Forelimb muscle (tissue), 1 donor: ENCODE results near the gene JAK3. TPM values are rescaled to one million over a fixed set of nuclear protein-coding genes. Genes with fewer than 3 reads are reported as not detected.

Experiments used
- DNase-seq: peaks from one replicate; pipeline ENCODE4 v3.0.0-alpha.2; 2013; ENCODE audit warnings: low read depth
- polyA plus RNA-seq: library from polyadenylated mRNA; unstranded; fragments of 120-200 nt; gene quantifications from one replicate; pipeline ENCODE4 v1.2.1, GENCODE V29; 2013; ENCODE audit not compliant: insufficient read length

The JAK3 gene
- polyA plus RNA-seq, 1 donor: 1.9 TPM

DNA sequence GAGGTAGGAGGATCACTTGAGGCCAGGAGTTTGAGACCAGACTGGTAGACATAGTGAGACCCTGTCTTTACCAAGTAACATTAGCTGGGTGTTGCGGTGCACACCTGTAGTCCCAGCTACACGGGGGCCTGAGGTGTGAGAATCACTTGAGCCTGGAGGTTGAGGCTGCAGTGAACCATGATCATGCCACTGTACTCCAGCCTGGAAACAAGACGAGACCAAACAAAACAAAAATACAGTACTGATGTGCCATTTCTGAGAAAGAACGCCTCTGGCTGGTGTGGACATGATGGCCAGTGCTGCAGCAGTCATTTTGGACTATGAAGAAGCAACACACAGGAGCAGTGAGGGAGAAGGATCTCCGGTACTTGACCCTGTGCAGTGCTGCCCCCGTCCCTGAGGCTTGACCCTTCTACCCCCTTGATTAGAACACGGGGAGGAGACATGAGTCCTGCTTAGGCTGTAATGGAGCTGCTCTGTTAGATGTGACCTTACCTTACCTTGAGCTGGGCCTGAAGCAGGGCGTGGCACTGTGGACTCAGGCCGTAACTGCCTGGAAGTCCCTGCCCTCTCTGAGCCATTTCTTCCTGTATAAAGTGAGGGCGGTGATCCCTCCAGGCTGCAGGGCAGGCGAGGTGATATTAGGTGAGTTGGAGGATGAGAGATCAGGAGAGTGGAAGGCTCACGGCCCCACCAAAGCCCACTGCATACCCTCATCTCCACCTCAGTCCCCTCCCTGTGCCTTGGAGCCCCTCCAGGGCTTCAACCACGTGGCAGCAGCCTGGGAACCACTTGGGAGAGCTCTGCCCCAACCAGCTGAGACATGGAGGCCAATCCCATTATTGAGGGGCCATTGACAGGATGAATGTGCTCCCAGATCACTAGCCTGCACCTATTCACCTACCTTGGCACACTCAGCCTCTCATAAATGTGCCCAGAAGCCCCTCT lies 17.9 kb upstream of the JAK3 start:
- no peak for DNase-seq

DNA sequence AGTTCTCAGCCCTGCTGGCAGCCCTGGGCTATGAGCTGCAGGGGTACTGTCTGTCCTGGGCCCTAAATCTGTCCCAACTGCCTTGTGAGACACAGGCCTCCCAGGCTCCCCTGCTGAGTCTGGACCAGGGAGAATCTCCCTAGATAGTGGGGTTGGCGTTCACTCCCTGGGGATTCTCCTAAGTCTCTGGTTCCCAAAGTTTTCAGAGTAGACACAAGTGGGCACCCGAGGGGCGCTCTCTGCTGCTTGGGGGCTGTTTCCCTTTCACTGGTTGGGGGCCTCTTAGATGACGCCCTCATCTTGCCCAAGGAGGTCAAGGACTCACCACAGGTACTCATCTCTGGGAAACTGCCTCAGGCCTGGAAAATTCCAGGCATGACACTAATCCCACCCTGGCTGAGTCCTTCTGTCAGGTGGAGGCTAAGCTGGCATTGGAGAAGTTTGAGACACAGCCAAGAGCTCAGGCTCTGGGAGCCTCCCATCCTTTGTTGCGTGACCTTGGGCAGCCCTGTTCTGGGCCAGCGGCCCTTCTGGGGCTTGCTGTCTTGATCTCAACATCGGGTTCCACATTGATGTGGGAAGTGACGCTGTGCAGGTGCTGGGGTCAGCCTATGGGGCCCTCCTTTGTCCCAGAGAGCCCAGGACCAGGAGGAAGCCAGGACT lies 15.9 kb upstream of the JAK3 start:
- DNase-seq: no peak

DNA sequence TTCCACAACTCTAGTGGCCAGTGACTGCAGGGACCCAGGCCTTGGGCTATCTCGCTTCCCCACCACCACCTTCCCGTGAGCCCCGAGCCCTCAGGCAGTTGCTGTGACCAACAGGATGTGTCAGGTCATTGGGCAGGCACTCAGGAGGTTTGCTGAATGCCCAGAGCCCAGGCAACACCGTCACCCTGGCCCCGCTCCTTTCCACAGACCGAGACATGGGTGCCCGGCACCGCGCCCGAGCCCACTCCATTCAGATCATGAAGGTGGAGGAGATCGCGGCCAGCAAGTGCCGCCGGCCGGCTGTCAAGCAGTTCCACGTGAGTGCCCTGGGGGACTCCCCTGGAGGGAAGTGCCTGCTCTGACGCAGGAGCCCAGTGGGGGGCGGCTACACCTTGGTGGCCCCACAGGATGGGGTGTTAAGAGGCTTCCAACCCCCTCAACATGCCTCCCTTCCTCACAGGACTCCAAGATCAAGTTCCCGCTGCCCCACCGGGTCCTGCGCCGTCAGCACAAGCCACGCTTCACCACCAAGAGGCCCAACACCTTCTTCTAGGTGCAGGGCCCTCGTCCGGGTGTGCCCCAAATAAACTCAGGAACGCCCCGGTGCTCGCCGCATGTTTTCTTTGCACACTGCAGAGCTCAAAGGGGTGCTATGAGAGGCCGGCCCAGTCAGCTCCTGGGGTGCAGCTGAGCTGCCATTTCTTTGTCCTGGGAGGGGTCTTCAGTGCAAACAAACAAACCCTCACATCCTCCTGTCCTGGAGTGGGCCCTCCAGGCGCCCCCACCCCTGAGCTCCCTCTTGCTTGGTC lies 15.1 kb upstream of the JAK3 start:
- no peak for DNase-seq

DNA sequence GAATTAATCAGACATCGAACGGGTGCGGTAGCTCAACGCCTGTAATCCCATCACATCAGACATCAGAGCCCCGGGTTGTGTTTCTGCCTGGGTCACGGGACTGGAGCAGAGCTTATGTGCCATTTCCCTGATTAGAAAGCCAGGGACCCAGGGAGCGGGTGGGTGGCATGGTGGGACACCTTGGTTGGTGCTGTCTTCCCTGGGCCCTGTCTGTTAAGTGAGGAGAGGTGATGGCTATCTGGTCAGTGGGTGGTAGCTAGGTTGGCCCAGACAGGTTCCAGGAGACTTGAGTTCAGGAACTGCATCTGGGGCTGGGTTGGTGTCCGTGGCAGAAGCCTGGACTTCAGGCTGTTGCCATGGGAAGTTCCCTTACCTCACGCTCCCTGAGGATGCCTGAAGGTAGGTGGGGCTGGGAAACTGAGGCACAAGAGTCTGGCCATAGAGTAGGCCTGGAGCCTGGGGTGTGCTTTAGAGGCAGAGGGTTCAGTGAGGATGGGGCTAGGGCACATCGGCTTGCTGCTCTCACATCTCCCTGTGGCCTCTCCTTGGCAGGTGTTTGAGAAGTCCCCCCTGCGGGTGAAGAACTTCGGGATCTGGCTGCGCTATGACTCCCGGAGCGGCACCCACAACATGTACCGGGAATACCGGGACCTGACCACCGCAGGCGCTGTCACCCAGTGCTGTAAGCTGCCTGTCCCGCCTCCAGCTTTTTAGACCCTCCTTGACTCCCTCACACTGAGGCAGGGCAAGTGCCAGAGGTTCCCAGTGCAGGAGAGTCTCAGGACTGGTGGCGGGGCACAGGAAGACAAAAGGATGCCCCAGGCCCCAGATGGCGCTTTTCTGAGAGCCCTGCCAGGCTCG lies 14.0 kb upstream of the JAK3 start:
- DNase-seq: no peak

DNA sequence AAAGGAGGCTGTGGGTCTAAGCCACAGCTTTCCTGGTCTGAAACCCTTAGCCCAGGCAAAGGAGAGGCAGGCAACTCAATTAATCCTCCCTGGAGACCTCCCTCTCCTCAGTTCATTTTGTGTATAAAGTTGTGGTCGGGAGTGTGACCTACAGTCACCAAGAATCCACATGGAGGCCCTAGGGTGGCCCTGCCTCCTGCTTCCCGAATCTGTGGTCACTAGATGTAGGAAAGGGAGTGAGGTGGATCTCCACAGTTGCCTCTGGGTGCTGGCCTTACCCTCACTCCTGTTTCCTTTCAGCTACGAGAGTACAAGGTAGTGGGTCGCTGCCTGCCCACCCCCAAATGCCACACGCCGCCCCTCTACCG lies 13.2 kb upstream of the JAK3 start:
- DNase-seq: no peak

DNA sequence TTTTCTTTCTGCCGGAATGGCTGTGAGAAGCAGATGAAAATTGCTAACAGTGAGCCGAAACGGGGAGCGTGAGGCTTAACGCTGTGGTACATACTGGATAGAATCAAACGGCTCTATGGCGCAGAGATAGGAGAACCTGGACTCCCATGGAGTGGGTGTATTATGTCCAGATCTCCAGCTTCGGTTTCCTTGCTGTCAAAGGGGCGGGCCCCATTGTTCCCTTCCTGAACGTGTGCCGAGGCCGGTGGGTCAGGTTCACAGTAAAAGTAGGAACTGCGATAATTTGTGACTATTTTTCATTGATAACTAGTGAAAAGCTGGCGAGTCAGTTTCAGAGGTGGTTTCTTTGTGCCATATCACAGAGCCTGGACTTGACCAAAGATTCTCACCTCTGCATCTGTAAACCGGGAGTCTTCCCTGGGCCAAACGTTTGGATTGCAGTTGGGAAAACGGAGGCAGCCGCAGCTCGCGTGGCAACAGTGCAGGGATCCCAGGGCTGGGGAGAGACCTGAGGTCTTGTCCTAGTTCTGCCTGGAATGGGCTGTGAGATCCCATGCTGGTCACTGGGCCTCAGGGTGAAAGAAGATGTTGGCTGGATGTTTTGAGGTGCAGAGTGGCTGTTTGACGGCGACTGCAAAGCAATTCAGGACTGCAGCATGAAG lies 12.7 kb upstream of the JAK3 start:
- DNase-seq: no peak

DNA sequence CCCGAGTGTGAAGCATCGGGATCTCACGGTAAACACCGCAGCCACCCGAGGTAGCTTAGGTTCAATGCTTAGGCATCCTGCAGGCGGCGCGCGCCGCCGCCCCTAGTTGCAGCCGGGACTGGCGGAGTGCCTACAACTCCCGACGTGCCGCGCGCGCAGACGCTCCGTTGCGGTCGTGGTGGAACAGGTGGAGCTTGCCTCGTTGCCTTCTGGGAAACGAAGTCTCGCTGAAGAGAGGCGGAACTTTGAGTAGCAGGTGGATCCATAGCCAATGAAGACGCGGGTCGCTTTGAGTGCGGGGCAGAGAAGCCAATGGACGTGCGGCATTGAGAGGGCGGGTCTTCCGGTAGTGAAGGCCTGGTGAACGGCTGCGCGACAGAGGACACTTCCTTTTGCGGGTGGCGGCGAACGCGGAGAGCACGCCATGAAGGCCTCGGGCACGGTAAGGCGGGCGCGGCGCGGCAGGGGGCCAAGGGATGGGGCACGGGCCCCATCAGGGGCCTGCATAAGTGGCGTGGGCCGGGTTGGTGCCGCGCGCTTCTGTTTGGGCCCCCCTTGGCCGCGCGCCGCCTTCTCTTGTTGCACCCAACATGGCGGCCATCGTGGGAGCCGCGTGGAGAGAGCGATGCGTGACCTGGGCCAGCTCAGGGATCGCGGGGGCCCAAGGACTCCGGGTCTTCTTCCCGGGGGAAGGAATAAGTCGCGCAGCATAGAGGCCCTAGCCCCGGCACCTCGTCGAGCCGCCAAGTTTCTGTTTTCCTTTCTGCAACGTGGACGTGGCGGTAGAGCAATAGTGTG lies 11.9 kb upstream of the JAK3 start, which contains the start of gene RPL18A:
Gene RPL18A (plus strand): TSS at position 378 of the 798 bp plus-strand sequence. CDS start 47 bp downstream, at position 425.
- DNase-seq: peak; percentile 99

DNA sequence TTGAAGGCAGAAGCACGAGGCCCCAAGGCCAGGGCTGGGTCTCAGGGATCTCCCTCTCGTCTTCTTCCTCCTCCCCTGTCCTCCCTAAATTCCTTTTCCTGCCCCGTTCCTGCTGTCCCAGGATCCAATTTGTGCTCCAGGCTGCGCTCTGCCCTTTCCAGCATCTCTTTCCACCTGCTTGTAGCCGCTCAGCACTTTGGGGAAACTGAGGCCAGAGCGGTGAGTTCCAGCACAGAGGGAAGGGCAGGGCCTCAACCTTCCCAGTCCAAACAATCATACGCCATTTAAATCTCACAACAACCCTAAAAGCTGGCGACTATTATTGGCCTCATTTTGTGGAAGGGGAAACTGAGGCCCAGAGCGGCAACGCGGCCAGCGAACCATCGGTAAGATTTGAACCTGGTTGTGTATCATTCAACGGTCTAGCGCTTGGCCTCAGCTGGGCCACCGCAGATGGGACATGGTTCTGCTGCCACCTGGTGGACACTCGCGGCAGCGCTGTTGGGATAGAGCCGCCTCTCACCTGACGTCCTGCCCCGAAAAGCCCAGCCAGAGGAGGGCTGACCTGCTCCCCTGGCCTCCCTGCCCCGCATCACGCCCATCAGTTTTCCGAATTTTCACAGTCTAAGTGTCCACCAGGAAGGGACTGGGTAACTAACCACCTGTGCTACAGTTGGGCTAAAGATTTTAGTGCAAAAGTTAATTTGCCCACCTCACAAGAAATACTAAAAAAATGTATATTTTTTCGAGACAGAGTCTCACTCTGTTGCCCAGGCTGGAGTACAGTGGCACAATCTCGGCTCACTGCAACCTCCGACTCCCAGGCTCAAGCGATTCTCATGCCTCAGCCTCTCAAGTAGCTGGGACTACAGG lies 7.7 kb upstream of the JAK3 start:
- DNase-seq: peak; percentile 50

DNA sequence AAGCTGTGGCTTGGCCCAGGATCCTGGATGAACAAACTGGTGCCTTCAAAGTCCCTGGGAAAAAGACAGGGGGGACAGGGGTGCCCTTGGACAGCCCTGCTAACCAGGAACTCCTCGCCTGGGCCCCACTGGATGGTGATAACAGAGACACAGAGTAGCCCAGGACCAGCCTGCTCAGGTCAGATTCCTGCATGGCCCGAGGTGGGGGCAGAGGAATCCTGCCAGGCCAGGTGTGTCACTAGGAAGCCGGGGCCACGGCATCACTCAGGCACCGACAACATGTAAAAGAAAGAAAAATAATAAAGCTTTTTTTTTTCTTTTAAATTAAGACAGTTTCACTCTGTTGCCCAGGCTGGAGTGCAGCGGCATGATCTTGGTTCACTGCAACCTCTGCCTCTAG lies 6.3 kb upstream of the JAK3 start:
- no peak for DNase-seq

DNA sequence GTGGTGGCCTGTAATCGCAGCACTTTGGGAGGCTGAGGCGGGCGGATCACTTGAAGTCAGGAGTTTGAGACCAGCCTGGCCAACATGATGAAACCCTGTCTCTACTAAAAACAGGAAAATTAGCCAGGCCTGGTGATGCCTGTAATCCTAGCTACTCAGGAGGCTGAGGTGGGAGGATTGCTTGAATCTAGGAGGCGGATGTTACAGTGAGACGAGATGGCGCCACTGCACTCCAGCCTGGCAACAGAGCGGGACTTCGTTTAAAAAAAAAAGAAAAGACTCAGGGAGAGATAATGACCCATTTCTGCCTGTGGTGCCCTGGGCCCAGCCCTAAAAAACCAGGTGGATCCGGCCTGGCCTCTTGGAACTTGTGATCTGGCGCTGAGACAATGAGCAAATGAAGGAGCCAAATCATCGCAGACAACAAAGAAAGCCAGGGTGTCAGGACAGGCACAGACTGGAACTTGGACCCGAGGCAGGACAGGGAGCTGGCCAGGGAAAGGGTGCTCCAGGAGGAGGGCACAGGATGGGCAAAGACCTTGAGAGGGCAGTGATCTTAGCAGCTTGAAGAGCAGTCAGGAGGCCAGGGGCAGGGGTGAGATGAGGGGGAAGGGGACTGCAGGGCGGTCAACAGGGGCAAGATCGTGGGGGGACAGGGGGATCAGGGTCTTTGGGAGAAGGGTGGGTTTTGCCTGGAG lies 962 bp upstream of the JAK3 start:
- DNase-seq: no peak

DNA sequence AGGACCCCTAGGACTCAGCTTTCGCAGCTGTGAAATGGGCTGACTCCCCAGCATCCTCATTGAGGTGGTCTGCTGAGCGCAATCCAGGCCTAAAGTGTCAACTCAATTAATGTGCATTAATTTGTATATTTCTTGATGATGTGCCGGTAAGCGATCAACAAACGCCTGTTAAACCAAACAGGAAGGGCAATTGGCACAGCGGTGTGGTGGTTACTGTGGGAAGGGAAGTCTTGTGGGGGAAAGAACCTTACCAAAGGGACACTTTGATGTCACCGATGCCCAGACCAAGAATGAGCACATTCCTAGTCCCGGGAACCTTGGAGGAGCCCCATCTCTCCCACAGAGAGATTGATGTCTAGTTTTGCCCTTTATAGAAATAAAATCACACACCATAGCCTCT lies 1.6 kb downstream of the JAK3 start:
- no peak for DNase-seq

DNA sequence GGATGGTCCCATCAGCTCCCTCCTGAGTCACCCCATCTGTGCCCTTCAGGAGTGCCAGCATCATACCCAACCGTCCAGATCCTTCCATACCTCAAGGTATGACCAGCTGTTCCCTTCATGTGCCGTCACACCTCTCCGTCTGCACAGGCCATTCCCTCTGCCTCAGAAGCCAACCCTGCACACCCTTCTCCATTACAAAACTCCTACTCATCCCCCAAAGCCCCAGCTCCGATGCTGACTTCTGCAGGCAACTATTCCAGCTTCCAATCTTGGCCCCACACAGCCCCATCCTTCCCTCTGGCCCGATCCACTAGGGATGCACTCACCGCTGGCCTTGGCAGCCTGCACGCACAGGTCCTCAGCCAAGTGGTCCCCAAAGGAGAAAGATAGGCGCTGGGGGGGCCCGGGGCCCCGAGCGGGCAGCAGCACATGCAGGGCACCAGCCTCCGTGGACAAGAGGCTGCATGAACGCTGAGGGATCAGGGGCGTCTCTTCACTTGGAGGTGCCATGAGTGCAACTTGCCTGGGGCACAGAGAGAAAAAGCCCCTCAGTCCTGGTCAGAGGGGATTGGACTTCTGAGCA lies 3.8 kb downstream of the JAK3 start:
- DNase-seq: no peak

DNA sequence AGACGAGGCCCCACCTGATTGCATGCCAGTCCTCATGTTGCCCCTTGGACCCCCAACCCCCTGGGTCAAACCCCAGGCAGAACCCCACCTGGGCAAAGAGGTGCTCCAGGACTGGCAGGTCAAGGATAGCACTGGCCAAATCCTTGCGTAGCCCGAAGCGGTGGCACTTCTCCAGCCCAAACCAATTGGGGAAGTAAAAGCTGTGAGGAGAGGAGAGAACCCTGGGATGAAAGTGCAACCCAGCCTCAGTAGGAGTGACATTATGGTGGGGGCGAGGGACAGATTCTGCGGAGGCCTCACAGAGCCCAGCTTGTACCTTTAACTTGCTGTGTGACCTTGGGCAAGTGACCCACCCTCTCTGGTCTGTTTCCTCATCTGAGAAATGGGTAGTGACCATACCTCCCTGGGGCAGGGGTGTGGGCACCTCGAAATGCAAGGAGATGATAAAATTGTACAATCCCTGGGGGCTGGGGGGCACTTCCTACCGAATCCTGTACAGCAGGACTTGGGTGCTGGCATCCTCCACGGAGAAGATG lies 4.4 kb downstream of the JAK3 start:
- DNase-seq: no peak

DNA sequence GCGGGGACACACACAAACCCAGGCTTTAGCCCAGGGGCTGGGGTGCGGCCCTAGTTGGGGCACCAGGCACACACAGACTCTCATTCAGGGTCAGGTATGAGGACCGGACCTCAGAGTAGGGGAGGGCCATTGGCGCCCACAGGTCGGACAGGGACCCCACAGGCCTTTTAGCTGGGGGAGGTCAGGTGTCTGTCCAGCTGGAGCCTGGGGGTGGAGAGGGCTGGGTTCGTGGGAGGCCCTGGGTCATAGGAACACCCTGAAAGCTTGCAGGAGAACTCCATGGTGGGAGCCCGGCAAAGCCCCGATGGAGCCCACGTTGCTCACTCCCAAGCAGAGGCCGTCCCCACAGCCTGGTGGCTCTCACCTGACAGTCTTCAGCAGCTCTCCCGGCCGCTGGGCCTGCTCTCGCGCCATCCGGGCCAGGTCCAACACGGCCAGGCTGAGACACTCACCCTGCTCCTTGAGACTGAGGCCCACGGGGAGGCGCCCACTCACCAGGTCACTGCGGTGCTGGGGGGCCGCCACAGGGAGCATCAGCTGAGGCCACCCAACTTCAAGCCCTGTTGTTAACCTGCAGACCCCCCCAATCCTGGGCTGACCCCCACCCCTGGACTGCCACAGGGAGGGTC lies 5.0 kb downstream of the JAK3 start:
- DNase-seq: no peak

DNA sequence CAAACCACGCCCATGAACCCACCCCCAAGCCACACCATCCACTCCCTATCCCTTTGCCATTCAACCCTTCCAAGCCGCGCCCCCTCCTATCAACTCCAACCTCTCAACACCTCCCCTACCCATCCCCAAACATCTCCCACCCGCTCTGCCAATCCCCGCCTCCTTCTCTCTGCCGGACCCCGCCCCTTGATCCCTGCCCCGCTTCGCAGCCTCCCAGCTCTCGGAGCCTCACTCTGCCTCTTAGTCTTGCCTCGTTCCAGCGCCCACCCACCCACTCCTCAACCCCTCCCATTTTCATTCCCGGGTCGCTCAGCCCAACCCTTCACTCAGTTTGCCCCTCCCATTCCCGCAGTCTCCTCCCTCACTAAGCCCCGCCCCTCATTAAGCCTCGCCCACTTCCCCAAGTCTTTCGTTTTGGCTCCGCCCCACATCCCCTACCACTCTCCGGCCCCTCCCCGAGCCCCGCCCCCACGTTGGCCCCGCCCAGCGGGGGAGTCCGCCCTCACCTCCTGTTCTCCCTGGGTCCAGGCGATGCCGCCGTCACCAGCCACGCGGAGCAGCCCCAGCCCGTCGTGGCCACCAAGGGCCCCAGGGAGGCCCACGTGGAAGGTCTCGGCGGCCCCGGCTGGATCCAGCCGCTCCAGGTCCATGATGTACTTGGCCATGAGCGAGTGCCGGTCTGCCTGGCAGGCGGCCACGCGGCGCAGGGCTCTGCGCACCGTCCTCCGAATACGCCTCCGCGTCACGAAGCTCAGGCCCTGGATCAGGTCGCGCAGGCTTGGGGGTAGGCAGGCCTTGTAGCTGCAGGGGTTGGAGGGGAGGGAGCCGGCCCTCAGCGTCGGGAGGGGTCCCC lies 5.7 kb downstream of the JAK3 start:
- DNase-seq: peak; percentile 43

DNA sequence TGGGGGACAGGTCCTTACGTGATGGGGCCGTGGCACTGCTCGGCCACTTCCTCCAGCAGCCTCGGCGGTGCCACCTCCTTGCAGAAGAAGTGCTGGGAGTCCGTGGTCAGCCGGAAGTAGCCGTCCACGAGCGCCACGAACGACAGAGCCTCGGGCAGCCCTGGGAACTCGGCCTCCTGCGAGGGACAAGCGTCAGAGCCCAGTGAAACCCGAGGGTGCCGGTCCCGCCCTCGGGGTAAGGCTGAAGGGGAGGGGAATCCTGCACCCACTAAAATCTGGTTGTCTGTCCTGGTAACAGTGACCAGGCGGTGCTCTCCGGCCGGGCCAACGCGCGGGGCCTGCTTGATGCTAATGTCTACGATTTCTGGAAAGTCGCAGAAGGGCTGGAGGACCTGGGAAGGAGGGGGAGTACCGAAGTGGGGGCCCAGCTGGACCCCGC lies 6.4 kb downstream of the JAK3 start:
- no peak for DNase-seq
